Left ventricle myocardium superior (tissue), 1 donor: ENCODE data around the gene DGKQ. TPM values are rescaled to one million over a fixed set of nuclear protein-coding genes. Genes with fewer than 3 reads are reported as not detected.
"Not testable (repeated sequence)": the region's sequence is repeated elsewhere in the genome, so short reads cannot be mapped to it uniquely, and the experiment has no call there.

Source experiments
- ATAC-seq: fragments of 200-7000 bp; cut with Tn5 transposase; one replicate; pipeline ENCODE4 v1.9.1; 2020; ENCODE audit warnings: mild to moderate bottlenecking, moderate library complexity
- DNase-seq: peaks from one replicate; pipeline ENCODE4 v3.0.0-alpha.2; 2020
- intact Hi-C: fragments of 100-400 bp; cut with micrococcal nuclease; formaldehyde crosslinking; loops from one replicate; pipeline ENCODE4 v1.11.0; 2022
- total RNA-seq: library from RNA; stranded (reverse); fragmentation: NEBNext Ultra II Directional; extraction: Animal tissue kit (Norgen Biotek cat#: 25700); gene quantifications from one replicate; pipeline ENCODE4 v1.2.1, GENCODE V29; 2021
- donor health status: DM: no; HTN: yes; CAD: no; lungs with severe emphysema.

Gene DGKQ
- total RNA-seq, 1 donor from 2014 or later, result 3.6 TPM

- DNase-seq (no peak), ATAC-seq (no peak)
- intact Hi-C loops, result no loop called here
Observed at GRCh38 chr4:1011666-1012033, 38.3 kb upstream of the DGKQ start.

- ATAC-seq (peak; percentile 72), DNase-seq (peak; percentile 97)
- intact Hi-C loops, result no loop called here
Observed at GRCh38 chr4:1011022-1011665, 37.8 kb upstream of the DGKQ start, which contains the start of gene FGFRL1. Gene FGFRL1, plus strand, starts transcription at chr4:1011626. Its CDS starts 860 bp downstream, at chr4:1012486.

GRCh38 chr4:1010395-1011021, 37.1 kb upstream of the DGKQ start:
- DNase-seq, result peak; percentile 79
- intact Hi-C loops, result no loop called here
- ATAC-seq, result peak; percentile 57

- intact Hi-C loops, result no loop called here
- peak; percentile 77 for ATAC-seq
- peak; percentile 82 for DNase-seq
Observed at GRCh38 chr4:1009542-1010394, 36.4 kb upstream of the DGKQ start.

- intact Hi-C loops, result no loop called here
- ATAC-seq (peak; percentile 1), DNase-seq (no peak)
Observed at GRCh38 chr4:1008840-1009541, 35.6 kb upstream of the DGKQ start.

- intact Hi-C loops, result no loop called here
- ATAC-seq (no peak), DNase-seq (no peak)
Observed at GRCh38 chr4:1006856-1007255, 33.5 kb upstream of the DGKQ start.

- ATAC-seq (peak; percentile 37), DNase-seq (peak; percentile 72)
- intact Hi-C loops, result no loop called here
Observed at GRCh38 chr4:1004557-1005485, 31.5 kb upstream of the DGKQ start.

- ATAC-seq (no peak), DNase-seq (no peak)
- intact Hi-C loops, result no loop called here
Observed at GRCh38 chr4:1004071-1004418, 30.7 kb upstream of the DGKQ start.

GRCh38 chr4:1003271-1004070, 30.1 kb upstream of the DGKQ start:
- intact Hi-C loops, result no loop called here
- no peak for ATAC-seq
- DNase-seq, result no peak

- DNase-seq (no peak), ATAC-seq (no peak)
Observed at GRCh38 chr4:1002631-1003251, 29.4 kb upstream of the DGKQ start.

GRCh38 chr4:1002131-1002630, 28.8 kb upstream of the DGKQ start:
- peak; percentile 31 for ATAC-seq
- peak; percentile 61 for DNase-seq

More at GRCh38 chr4:1002631-1003251, 29.4 kb upstream of the DGKQ start:
- intact Hi-C loops, result no loop called here

GRCh38 chr4:1001561-1002130, 28.3 kb upstream of the DGKQ start:
- ATAC-seq, result no peak
- intact Hi-C loops, result no loop called here

More at GRCh38 chr4:1002131-1002630, 28.8 kb upstream of the DGKQ start:
- intact Hi-C loops, result no loop called here

GRCh38 chr4:1000686-1001260, 27.4 kb upstream of the DGKQ start:
- intact Hi-C loops, result no loop called here
- no peak for DNase-seq
- no peak for ATAC-seq

More at GRCh38 chr4:1001561-1002130, 28.3 kb upstream of the DGKQ start:
- DNase-seq, result no peak

GRCh38 chr4:999882-1000425, 26.6 kb upstream of the DGKQ start:
- peak; percentile 29 for DNase-seq
- ATAC-seq, result no peak
- intact Hi-C loops, result no loop called here

- DNase-seq, result peak; percentile 20
- ATAC-seq, intact Hi-C loops: not testable (repeated sequence)
Observed at GRCh38 chr4:999240-999863, 26.0 kb upstream of the DGKQ start.
